ENCODE data around the gene GRWD1.
A peak's percentile ranks its signal among the peaks of the same experiment; 100 is the strongest.

GRWD1 gene

GRCh38 chr19:48465215-48465614, 19.4 kb downstream of the GRWD1 start:
- Histone ChIP-seq H3K36me3 (ENCODE audit: control insufficient read depth in 2 of 2, insufficient read depth in 1 of 2, low read length in 2 of 2) (peaks cover 7 to 14% of the 10 kb centered on the region in 2 experiments), H3K9me3 (ENCODE audit: control insufficient read depth, insufficient read depth, low read depth, low read length) (no peaks in the 10 kb centered on the region), H3K27ac (ENCODE audit: extremely low read depth, low read depth, low read length) (no peak overlapping the region), H3K4me1 (ENCODE audit: control insufficient read depth, insufficient read depth, low read length) (peaks cover 10% of the 10 kb centered on the region), H3K4me3 (ENCODE audit: low read depth, low read length) (no peak overlapping the region)
- TF ChIP-seq MZF1 (tag by site-specific recombination; IDR thresholded peaks at IDR 0.05; ENCODE audit: borderline replicate concordance) (no peak), KLF9 (tag by site-specific recombination; IDR thresholded peaks at IDR 0.05; ENCODE audit: low read depth) (no peak), ZBTB1 (tag by site-specific recombination; IDR thresholded peaks at IDR 0.05) (no peak), ZNF530 (tag by site-specific recombination; IDR thresholded peaks at IDR 0.05; ENCODE audit: low read depth) (no peak)
- CTCF ChIA-PET, result no interaction called here
- POLR2A ChIA-PET, result interaction anchor here (0.6 to 1.0 kb wide), 2 partner anchors 14 to 131 kb away, joined by 4 to 7 read pairs; no protein-coding TSS in a partner anchor

DNA sequence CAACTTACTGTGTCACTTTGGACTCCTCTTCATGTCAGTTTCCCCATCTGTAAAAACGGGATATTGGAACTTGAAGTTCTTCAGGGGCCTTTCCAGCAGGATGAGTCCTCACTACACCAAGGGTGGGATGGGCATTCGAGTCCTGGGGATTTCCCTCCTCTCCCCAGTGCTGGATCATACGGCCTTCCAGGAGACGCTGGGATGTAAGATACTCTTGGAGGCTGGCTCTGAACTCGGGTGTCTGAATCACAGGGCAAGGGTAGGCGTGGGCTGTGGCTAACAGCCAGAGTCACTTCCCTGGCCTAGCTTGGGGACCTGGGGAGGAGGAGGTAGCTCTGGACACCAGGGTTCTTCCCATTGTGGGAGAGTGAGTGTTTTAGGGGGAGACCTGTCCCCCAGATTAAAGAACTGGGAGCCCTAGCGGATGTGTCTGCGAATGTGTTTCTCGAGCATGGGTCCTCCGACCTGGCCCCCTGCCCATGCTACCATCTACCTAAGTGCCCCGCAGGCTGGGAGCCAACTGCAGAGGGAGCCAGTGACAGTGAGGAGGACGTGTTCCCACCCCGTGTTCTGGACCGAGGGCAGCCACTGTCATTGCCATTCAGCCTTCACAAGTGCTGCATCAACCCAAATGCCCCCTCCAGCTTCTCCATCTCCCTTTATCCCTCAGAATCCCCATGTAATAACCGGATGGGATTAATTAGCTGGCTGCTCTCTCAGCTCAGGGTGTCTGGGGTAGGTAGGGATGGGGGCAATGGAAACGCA, 21.0 kb downstream of the GRWD1 start:
- Histone ChIP-seq H3K27ac (ENCODE audit: extremely low read depth, low read depth, low read length) (0 out of 2 replicates have a peak overlapping the region, but pooled peaks have one; percentile 24), H3K4me3 (ENCODE audit: low read depth, low read length) (no peak overlapping the region), H3K36me3 (ENCODE audit: control insufficient read depth in 2 of 2, insufficient read depth in 1 of 2, low read length in 2 of 2) (peaks cover 12 to 28% of the 10 kb centered on the region in 2 experiments), H3K9me3 (ENCODE audit: control insufficient read depth, insufficient read depth, low read depth, low read length) (no peaks in the 10 kb centered on the region), H3K4me1 (ENCODE audit: control insufficient read depth, insufficient read depth, low read length) (peaks cover 11% of the 10 kb centered on the region)
- CTCF ChIA-PET, result interaction anchor here (2.5 to 2.6 kb wide), 2 partner anchors 23 to 76 kb away, joined by 8 read pairs; partner anchors contain the start of gene KDELR1
- TF ChIP-seq ZNF768 (tag by site-specific recombination; IDR thresholded peaks at IDR 0.05), result no peak
- no peak for TF ChIP-seq YY2 (tag by site-specific recombination; IDR thresholded peaks at IDR 0.05)
- no peak for TF ChIP-seq PRDM10 (tag by site-specific recombination; IDR thresholded peaks at IDR 0.05)
- no peak for TF ChIP-seq ZNF544 (tag by site-specific recombination; IDR thresholded peaks at IDR 0.05)
- POLR2A ChIA-PET, result interaction anchor here (1.2 kb wide), 1 partner anchor 15 kb away, joined by 3 read pairs; no protein-coding TSS in a partner anchor

DNA sequence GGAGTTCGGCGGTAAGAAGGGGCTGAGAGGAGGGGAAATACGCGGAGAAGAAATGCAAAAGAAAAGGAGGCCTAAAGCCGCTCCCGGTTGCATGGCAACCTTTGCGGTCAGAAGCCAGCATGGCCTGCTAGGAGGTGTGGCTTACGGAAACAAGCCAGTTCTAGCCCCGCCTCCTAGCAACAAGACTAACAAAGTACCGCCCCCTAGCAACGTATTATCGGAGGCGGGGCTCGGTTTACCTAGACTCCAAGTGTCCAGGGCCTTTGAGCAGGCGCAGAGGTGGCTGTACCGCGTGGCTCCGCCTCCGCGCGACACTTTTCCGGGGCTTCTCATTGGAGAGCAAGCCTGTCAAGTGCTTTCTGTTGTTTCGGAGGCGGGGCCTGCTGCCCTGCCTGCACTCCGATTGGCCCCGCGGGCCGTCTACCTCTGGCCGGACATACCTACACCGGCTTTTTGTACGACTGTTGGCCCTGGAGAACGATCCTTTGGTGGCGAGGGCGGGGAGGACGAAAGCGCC, 23.0 kb downstream of the GRWD1 start:
- Histone ChIP-seq H3K27ac (ENCODE audit: extremely low read depth, low read depth, low read length) (peak overlapping the region; percentile 97), H3K9me3 (ENCODE audit: control insufficient read depth, insufficient read depth, low read depth, low read length) (no peaks in the 10 kb centered on the region), H3K4me3 (ENCODE audit: low read depth, low read length) (peak overlapping the region; percentile 82), H3K4me1 (ENCODE audit: control insufficient read depth, insufficient read depth, low read length) (peaks cover 11% of the 10 kb centered on the region), H3K36me3 (ENCODE audit: control insufficient read depth in 2 of 2, insufficient read depth in 1 of 2, low read length in 2 of 2) (peaks cover 19 to 36% of the 10 kb centered on the region in 2 experiments)
- POLR2A ChIA-PET, result interaction anchor here (1.1 kb wide), 1 partner anchor 54 kb away, joined by 5 read pairs; no protein-coding TSS in a partner anchor
- TF ChIP-seq, protein P1, sequence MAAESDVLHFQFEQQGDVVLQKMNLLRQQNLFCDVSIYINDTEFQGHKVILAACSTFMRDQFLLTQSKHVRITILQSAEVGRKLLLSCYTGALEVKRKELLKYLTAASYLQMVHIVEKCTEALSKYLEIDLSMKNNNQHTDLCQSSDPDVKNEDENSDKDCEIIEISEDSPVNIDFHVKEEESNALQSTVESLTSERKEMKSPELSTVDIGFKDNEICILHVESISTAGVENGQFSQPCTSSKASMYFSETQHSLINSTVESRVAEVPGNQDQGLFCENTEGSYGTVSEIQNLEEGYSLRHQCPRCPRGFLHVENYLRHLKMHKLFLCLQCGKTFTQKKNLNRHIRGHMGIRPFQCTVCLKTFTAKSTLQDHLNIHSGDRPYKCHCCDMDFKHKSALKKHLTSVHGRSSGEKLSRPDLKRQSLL (tag by site-specific recombination; IDR thresholded peaks at IDR 0.05), result no peak
- TF ChIP-seq ZNF747 (tag by site-specific recombination; IDR thresholded peaks at IDR 0.05) (no peak), ZNF621 (tag by site-specific recombination; IDR thresholded peaks at IDR 0.05) (peak; percentile 47; the same call in 1 of the 2 replicates), ZBTB20 (tag by site-specific recombination; IDR thresholded peaks at IDR 0.05) (no peak), SP2 (tag by site-specific recombination; IDR thresholded peaks at IDR 0.05) (peak; percentile 95), PBX3 (CRISPR knock-in tag; IDR thresholded peaks at IDR 0.05) (peak; percentile 87), ZNF792 (tag by site-specific recombination; IDR thresholded peaks at IDR 0.05) (no peak), FEZF1 (tag by site-specific recombination; IDR thresholded peaks at IDR 0.05) (0 out of 2 replicates have a peak, but pooled peaks have one; percentile 13), SP3 (tag by site-specific recombination; IDR thresholded peaks at IDR 0.05) (peak; percentile 94), BCL11B (tag by site-specific recombination; IDR thresholded peaks at IDR 0.05; ENCODE audit: low read depth) (no peak), ZFHX2 (tag by site-specific recombination; conservative IDR thresholded peaks at IDR 0.05) (peak; percentile 37; the same call in 1 of the 2 replicates), ZBTB26 (tag by site-specific recombination; optimal IDR thresholded peaks at IDR 0.05) (no peak), ZSCAN23 (tag by site-specific recombination; IDR thresholded peaks at IDR 0.05) (no peak)
- TF ChIP-seq, protein P2, sequence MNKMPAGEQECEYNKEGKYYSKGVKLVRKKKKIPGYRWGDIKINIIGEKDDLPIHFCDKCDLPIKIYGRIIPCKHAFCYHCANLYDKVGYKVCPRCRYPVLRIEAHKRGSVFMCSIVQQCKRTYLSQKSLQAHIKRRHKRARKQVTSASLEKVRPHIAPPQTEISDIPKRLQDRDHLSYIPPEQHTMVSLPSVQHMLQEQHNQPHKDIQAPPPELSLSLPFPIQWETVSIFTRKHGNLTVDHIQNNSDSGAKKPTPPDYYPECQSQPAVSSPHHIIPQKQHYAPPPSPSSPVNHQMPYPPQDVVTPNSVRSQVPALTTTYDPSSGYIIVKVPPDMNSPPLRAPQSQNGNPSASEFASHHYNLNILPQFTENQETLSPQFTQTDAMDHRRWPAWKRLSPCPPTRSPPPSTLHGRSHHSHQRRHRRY (tag by site-specific recombination; IDR thresholded peaks at IDR 0.05), result no peak
- CTCF ChIA-PET, result interaction anchor here (2.6 kb wide), 1 partner anchor 78 kb away, joined by 8 read pairs; the partner anchor contains the start of gene KDELR1

All from HEK293 (cell line).